ENCODE results near the gene NRCAM.

The NRCAM gene

DNA sequence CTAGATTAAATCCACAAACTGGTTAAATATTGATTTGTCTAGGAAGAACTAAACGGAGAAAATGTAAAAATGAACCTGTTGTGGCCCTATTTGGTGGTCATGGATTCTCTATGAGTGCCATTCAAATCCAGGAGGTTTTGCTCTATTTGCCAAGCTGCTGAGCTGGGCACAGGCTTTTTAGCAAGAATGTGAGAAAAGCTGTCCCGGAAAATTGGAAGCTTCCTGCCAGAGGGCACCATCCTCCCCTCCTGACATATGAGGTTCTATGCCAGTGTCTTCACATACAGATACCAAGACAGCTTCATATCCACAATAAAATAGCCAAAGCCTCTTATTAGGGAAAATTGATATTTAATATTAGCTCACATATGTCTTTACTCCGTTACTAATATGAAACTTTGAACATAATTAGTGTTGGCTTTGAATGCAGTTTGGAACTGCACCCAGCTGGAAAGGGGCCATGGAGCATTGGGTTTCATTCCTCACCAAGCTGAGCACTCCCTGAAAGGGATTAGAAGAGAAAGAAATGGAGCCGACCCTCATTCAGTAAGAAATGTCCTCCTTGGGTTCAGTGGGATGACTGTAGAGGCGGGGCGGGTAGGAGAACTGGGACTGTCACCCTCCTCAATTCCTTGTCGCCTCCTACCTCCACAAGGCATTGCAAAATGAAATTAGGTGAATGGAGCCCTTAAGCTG, 47.8 kb downstream of the NRCAM start:
- no peak for ATAC-seq
- no peak for TF ChIP-seq ZFP3 (CRISPR knock-in tag; IDR thresholded peaks at IDR 0.05)
- no peak for TF ChIP-seq TSHZ2 (CRISPR knock-in tag; IDR thresholded peaks at IDR 0.05)
- TF ChIP-seq ZC3H10 (CRISPR knock-in tag; IDR thresholded peaks at IDR 0.05): no peak
- no peak for TF ChIP-seq SNAI2 (CRISPR knock-in tag; IDR thresholded peaks at IDR 0.05)
- TF ChIP-seq TOX (CRISPR knock-in tag; IDR thresholded peaks at IDR 0.05; ENCODE audit: borderline replicate concordance): no peak
- TF ChIP-seq ZNF565 (CRISPR knock-in tag; conservative IDR thresholded peaks at IDR 0.05; ENCODE audit: low read depth): no peak
- TF ChIP-seq ARNTL (CRISPR knock-in tag; IDR thresholded peaks at IDR 0.05; ENCODE audit: borderline replicate concordance, low read depth): no peak
- no peak for TF ChIP-seq TCF4 (CRISPR knock-in tag; IDR thresholded peaks at IDR 0.05; ENCODE audit: borderline replicate concordance)
- no peak for TF ChIP-seq ESRRG (CRISPR knock-in tag; IDR thresholded peaks at IDR 0.05)
- TF ChIP-seq RARB (CRISPR knock-in tag; IDR thresholded peaks at IDR 0.05): no peak

GRCh38 chr7:108407676-108408075, 48.6 kb downstream of the NRCAM start:
- ATAC-seq: no peak
- TF ChIP-seq BACH2 (CRISPR knock-in tag; IDR thresholded peaks at IDR 0.05; ENCODE audit: borderline replicate concordance) (no peak), ZNF8 (CRISPR knock-in tag; IDR thresholded peaks at IDR 0.05) (no peak), ISL1 (CRISPR knock-in tag; IDR thresholded peaks at IDR 0.05) (no peak), TOX (CRISPR knock-in tag; IDR thresholded peaks at IDR 0.05; ENCODE audit: borderline replicate concordance) (no peak), SNAI2 (CRISPR knock-in tag; IDR thresholded peaks at IDR 0.05) (no peak), CSRNP3 (CRISPR knock-in tag; IDR thresholded peaks at IDR 0.05) (no peak), PATZ1 (CRISPR knock-in tag; IDR thresholded peaks at IDR 0.05; ENCODE audit: borderline replicate concordance) (no peak), PPARA (CRISPR knock-in tag; IDR thresholded peaks at IDR 0.05; ENCODE audit: borderline replicate concordance) (no peak), CREB5 (CRISPR knock-in tag; IDR thresholded peaks at IDR 0.05; ENCODE audit: low read depth) (no peak), ARNTL (CRISPR knock-in tag; IDR thresholded peaks at IDR 0.05; ENCODE audit: borderline replicate concordance, low read depth) (no peak), TSHZ2 (CRISPR knock-in tag; IDR thresholded peaks at IDR 0.05) (no peak), TCF4 (CRISPR knock-in tag; IDR thresholded peaks at IDR 0.05; ENCODE audit: borderline replicate concordance) (no peak), ZFP30 (CRISPR knock-in tag; IDR thresholded peaks at IDR 0.05) (no peak), GLIS3 (CRISPR knock-in tag; IDR thresholded peaks at IDR 0.05) (no peak), OSR1 (CRISPR knock-in tag; IDR thresholded peaks at IDR 0.05) (no peak)
- TF ChIP-seq, protein P1, sequence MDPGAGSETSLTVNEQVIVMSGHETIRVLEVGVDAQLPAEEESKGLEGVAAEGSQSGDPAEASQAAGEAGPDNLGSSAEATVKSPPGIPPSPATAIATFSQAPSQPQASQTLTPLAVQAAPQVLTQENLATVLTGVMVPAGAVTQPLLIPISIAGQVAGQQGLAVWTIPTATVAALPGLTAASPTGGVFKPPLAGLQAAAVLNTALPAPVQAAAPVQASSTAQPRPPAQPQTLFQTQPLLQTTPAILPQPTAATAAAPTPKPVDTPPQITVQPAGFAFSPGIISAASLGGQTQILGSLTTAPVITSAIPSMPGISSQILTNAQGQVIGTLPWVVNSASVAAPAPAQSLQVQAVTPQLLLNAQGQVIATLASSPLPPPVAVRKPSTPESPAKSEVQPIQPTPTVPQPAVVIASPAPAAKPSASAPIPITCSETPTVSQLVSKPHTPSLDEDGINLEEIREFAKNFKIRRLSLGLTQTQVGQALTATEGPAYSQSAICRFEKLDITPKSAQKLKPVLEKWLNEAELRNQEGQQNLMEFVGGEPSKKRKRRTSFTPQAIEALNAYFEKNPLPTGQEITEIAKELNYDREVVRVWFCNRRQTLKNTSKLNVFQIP (CRISPR knock-in tag; IDR thresholded peaks at IDR 0.05; ENCODE audit: borderline replicate concordance, low read depth): no peak
